Stimulated activated naive CD4-positive, alpha-beta T cell (primary cell): ENCODE results near the gene ALCAM.
A peak's percentile ranks its signal among the peaks of the same experiment; 100 is the strongest.

ENCODE experiments used
- DNase-seq, 6 experiments: peaks; one replicate each; lab custom pipeline; 2025; lab: John Stamatoyannopoulos, UW

The ALCAM gene

GRCh38 chr3:105493305-105493892 is 126.7 kb downstream of the ALCAM start:
- no peak for DNase-seq

DNA sequence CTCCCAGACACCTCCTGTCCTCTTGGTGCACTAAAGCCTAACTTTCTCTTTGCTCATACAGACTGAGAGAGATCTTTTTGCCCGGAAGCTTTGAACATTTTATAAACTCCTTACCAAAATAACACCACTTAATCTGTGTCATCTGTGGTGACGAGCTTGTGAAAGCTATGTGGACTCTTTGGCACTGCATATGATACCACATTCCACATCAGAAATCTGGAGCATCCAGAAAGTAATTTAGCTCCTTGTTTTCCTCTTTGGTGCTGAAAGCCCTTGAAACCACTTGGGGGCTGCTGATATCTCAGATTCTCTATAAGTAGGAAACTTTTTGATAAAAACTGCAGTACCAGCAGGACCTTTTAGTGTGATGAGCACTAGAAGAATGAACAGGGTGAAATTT is 128.3 kb downstream of the ALCAM start:
- DNase-seq = no peak

DNA sequence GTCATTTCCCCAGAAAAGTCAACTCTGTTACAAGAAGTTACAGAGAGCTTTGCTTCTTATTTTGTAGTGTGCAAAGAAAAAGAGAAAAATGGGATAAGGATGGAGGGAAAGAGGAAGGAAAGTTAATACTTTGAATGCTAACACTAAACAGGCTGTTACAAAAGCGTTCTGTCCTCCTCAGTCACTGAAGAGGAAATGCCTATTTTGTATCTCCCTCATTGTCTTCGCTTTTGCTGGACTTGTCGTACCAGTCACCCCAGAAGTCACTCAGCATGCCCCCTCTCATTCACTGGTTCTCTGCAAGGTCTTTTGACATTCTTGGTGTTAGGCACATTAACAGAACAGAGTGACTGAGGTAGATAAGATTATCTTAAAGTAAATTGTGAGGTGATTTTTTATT is 129.6 kb downstream of the ALCAM start:
- DNase-seq = no peak

DNA sequence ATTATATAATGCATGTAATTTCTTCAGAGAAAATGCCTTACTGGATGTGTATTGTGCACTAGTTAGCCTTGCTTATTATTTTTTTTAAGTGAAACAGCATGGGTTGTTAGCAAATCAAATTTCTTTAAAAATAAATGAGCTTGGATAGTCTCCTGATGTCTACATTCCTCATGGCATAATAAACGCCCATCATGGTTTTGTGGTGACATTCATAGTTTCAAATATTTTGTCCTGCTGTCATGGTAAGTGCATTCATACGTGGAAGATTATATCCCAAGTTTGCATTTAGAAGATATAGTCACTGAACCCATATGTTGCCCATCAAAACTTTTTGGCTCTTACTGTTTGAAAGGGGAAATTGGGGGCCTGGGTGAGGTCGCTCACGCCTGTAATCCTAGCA is 130.7 kb downstream of the ALCAM start:
- DNase-seq = no peak

DNA sequence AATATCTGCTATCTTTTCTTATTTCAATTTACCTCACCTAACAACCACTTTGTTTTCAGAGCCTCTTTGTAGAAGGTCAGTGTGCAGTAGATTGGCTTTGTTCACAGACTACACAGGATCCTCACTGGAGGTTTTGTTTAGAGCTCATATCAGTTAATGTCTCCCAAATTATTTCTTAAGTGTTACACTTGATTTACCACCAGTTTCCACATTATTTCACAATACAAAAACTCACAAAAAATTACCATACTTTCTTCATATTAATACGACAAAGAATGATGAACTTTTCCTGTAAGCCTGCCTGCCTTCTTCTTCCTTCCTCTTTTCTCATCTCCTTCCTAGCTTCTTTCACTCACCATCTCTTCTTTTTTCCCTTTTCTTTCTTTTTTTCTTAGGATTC is 133.3 kb downstream of the ALCAM start:
- DNase-seq = no peak

DNA sequence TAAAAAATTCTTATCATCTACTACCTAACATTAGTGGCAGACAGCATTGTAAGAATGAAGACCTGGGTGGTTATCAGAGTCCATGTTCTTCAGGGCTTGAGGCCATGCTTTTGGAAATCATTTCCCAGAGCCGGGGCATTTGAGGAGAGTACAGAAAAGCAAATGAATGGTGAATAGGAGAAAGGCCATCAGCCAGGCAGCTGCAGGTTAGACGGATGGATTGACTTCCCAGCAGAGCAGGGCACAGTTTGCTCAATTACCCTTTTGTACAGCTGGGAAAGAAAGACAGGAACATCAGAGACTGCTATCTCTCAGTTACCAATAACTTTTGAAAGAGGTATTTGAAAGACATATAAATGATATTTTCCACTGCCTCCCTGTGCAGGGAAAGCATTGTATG is 135.6 kb downstream of the ALCAM start:
- no peak for DNase-seq

GRCh38 chr3:105503191-105503593 is 136.5 kb downstream of the ALCAM start:
- no peak for DNase-seq

DNA sequence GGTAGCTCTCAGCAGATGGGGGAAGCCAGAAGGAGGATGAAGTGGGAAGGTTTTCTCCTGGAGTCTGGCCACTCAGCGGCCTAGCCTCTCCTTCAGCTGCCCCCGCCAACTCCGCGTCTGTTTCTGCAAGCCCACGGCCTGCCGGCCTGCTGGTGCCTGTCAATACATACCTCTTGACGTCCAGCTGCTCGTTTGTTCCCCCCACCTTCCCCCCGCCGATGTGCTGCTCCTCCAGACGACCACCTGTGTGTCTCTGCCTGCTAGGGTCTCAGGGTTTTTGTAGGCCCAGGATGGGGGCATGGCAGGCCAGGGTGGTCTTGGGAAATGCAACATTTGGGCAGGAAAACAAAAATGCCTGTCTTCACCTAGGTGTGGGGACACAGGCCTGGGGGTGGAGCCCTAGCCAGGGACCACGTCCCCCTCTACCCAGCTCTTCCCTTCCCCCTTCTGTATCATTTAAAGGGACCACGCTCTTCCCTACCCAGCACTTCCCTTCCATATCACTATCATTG is 137.8 kb downstream of the ALCAM start:
- DNase-seq = no peak

GRCh38 chr3:105505170-105505569 is 138.5 kb downstream of the ALCAM start:
- no peak for DNase-seq

DNA sequence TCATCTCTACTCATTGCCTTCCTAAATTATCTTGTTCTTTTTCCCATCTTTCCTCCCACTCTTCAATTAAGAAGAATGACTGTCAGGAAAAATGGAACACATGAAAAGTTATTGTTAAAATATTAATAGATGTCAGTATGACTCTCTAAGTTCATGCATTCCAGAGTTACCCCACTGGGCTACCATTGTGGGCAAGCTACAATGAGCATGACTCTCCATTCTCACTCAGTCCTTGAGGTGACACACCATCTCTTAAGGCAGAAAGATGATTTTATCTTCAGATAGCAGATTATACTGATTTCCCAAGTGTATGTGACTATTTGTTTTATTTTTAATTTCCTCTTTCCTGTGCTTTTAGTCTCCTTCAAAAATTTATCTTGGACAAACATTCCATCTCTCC is 144.3 kb downstream of the ALCAM start:
- no peak for DNase-seq

DNA sequence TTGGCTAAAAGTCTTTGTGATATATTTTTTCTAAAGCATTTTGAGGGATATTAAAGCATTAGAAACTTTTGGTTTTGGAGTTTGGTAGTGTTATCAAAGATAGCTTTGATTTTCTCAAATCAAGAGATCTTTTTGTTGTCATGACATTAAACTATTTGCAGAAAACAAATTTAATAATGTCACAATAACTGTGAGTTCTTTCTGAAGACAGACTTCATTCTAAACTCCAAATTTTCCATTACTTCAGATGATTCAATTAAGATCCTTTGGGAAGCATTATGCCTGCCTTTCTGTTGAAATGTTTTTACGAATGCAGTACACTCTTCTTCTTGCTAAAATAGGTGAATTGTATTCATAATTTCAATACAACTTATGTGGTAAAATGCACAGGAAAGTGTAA is 145.4 kb downstream of the ALCAM start:
- DNase-seq = no peak

GRCh38 chr3:105513042-105513441 is 146.3 kb downstream of the ALCAM start:
- no peak for DNase-seq

- no peak for DNase-seq
Measured at GRCh38 chr3:105513886-105514285, 147.2 kb downstream of the ALCAM start.

GRCh38 chr3:105515372-105515771 is 148.7 kb downstream of the ALCAM start:
- no peak for DNase-seq

DNA sequence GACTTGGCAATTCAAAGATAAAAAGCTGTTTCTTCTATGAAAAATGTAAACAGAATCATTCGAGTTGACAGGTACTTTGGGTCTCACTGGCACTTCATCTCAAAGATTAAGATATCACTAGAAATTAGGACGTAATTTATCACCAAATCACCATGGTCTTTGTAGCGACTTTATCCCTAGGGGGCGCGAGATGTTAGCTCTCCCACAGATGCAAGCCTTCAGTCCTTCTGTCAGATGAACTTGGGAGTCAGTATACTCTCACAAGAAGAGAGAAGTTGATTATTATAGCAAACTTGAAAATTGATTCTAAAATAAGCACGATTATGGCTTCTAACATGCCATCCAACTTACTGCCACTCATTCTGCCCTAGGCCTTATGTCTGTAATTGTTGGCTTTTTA is 150.3 kb downstream of the ALCAM start:
- no peak for DNase-seq

- DNase-seq = no peak
Measured at GRCh38 chr3:105518203-105518602, 151.5 kb downstream of the ALCAM start.

DNA sequence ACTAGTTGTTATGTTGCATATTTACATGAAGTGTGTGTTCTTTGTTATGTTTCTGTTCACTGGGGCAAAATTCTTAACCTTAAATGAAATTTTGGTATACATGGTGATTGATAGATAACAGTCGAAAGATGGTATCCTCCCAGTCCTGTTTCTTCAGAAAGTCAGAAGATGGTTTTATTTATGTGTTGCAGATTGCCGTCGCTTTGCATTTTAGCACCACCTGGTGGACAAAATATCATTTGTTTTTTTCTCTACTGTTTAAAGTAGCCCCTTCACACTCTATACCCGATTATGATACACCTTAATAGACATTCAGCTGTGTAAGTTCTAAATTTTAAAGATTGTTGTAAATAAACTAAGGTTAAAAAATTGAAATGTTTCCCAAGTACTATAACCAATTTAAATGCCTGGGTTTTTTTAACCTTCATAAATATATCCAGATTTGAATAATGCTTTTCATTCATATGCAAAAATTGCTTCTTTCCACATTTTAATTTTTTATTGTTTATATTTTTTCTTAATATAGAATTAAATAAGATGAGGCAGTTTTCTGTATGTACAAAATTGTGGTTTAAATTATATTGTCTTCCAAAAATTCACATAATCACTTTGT is 152.2 kb downstream of the ALCAM start:
- peak in 3 of 6 experiments; percentile 12 to 51 (median 51) for DNase-seq

DNA sequence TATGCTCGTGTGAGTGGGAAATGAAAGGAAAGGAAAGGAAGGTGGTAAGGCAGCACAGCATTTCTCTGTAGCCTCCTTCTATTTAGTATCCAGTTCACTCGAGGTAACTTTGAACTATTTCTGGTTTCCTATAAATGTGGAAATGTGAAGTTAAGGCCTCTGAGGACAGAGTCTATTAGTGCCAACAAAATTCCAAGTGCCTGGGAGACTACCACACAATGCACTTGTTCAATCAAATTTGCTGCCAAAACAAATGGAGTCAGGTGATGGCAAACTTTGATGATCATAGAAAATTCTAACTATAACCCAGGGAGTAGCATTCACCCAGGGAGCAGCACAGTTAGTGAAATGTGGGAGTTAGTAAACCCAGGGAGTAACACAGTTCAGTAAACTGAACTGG is 155.1 kb downstream of the ALCAM start:
- no peak for DNase-seq

- no peak for DNase-seq
Measured at GRCh38 chr3:105523501-105523900, 156.8 kb downstream of the ALCAM start.

- no peak for DNase-seq
Measured at GRCh38 chr3:105525531-105525930, 158.8 kb downstream of the ALCAM start.

DNA sequence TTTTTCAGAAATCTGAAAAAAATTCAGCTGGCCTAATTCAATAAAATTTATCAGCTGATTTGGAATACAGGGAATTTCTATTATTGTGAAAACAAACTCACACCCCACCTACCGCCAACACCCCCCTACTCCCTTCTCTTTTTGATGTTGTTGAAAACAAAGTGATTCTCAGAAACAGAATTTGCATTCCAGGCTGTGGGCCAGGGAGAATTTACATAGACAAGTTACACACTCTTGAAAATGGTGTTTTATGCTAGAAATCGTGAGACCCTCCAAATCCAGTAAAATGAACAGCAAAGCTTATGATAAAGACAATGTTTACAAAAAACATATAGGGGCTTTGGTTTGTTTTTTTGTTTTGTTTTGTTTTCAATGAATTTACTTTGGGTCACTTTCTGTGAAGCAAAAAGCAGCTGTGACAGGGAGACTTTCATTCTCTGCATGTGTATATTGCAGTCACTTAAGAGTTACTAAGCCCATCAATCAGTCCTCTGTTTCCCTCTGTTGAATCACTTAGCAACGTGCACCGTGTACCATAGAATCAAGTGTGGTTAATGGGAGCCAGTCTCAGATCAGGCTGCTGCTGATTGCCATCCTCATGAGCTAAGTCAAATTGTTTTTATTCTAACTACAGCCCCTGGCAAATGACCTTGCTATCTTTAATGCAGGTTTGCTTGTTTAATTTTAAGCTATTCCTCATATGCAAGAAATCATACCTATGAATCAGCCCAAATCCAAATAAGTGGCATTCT is 159.8 kb downstream of the ALCAM start:
- no peak for DNase-seq

- DNase-seq = no peak
Measured at GRCh38 chr3:105527535-105527934, 160.8 kb downstream of the ALCAM start.

DNA sequence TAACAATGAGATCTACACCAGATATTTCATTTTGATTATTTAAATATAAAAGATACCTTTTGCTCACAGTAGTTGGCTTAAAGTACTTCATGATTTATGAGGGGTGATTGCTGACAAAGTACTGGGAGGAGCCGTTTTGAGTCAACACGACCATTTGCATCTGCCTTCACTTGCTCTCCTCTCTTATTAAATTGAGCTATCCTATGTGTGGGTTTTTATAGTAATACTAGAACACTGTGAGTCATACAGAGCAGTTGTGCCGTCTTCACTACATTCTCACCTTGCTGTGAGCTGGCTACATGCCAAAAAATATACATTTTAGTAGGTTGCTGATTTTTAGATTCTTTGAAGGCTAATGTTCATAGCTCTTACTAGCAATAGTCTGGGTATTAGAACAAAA is 161.2 kb downstream of the ALCAM start:
- no peak for DNase-seq
